Neural progenitor cell (in vitro differentiated cells): ENCODE results near the gene HYDIN.
"Not testable (repeated sequence)": the region's sequence is repeated elsewhere in the genome, so short reads cannot be mapped to it uniquely, and the experiment has no call there.

Source experiments
- EZH2 ChIP-seq: fragments of 200-600 bp; sonication (generic); IDR thresholded peaks from 2 replicates; pipeline ENCODE4 v1.6.1; 2017; ENCODE audit warnings: antibody characterized with exemption, mild to moderate bottlenecking, moderate library complexity
- EZH2phosphoT487 ChIP-seq: fragments of 200-600 bp; sonication (generic); IDR thresholded peaks from 2 replicates; pipeline ENCODE4 v1.6.1; 2017; ENCODE audit warnings: antibody characterized with exemption
- TF ChIP-seq, protein P1 (sequence below): fragments of 200-600 bp; sonication (generic); IDR thresholded peaks from 2 replicates; pipeline ENCODE4 v1.5.1; 2017; ENCODE audit warnings: antibody characterized with exemption, mild to moderate bottlenecking

DNA sequence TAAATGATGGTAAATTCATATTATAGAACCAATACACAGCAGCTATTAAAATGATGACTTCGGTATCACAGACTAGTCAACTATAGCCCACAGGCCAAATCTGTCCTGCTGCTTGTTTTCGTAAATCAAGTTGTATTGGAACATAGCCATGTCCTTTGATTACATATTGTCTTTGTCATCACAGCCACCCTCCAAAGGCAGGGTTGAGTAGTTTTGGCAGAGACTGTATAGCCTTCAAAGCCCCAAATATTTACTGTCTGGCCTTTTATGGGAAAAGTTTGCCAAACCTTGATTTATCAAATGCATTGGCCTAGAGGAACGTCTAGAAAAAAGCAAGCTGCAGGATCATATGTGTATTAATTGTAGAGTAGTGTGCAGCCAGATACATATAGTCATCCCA is 270.4 kb downstream of the HYDIN start:
- TF ChIP-seq, protein P1, sequence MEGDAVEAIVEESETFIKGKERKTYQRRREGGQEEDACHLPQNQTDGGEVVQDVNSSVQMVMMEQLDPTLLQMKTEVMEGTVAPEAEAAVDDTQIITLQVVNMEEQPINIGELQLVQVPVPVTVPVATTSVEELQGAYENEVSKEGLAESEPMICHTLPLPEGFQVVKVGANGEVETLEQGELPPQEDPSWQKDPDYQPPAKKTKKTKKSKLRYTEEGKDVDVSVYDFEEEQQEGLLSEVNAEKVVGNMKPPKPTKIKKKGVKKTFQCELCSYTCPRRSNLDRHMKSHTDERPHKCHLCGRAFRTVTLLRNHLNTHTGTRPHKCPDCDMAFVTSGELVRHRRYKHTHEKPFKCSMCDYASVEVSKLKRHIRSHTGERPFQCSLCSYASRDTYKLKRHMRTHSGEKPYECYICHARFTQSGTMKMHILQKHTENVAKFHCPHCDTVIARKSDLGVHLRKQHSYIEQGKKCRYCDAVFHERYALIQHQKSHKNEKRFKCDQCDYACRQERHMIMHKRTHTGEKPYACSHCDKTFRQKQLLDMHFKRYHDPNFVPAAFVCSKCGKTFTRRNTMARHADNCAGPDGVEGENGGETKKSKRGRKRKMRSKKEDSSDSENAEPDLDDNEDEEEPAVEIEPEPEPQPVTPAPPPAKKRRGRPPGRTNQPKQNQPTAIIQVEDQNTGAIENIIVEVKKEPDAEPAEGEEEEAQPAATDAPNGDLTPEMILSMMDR, result not testable (repeated sequence)
- TF ChIP-seq EZH2, EZH2phosphoT487: not testable (repeated sequence)
